Coronary artery (tissue), 2 donors: ENCODE results near the gene ACAD8.

Experiments
- DNase-seq: peaks from one replicate; pipeline ENCODE4 v3.0.0-alpha.2; 2017; ENCODE audit warnings: low spot score
- H3K27ac ChIP-seq, 2 donors: fragments of 200-600 bp; sonication (generic); one replicate each; pipeline ENCODE4 v1.5.1; 2016 to 2019
- H3K4me3 ChIP-seq: fragments of 200-600 bp; sonication (generic); 2 replicates; pipeline ENCODE4 v1.5.1; 2016; ENCODE audit warnings: mild to moderate bottlenecking, moderate library complexity
- TF ChIP-seq, protein P1 (sequence below): fragments of 200-600 bp; sonication (generic); IDR thresholded peaks from one replicate; pipeline ENCODE4 v1.5.1; 2019; ENCODE audit warnings: antibody characterized with exemption

ACAD8 gene

DNA sequence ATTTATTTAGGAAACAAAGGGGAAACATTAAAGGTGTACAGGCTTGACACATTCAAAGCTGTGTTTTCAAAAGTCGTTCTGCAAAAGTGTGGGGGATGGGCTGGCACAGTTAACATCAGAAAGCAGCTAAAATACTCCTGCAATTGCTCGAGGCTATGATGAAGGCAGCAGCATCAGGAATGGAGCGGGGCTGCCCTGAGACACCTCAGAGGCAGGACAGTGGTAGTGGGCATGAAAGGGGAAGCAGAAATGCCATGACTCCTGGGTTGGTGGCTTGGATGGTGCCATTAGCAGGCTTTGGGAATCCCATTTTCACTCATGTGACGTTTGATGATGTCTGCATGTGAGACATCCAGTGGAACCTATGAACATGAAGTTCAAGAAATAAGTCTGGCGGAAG is 30.2 kb upstream of the ACAD8 start:
- no peak for DNase-seq
- Histone ChIP-seq H3K4me3 (peak overlapping the region; percentile 99), H3K27ac (no peak overlapping the region)
- TF ChIP-seq, protein P1, sequence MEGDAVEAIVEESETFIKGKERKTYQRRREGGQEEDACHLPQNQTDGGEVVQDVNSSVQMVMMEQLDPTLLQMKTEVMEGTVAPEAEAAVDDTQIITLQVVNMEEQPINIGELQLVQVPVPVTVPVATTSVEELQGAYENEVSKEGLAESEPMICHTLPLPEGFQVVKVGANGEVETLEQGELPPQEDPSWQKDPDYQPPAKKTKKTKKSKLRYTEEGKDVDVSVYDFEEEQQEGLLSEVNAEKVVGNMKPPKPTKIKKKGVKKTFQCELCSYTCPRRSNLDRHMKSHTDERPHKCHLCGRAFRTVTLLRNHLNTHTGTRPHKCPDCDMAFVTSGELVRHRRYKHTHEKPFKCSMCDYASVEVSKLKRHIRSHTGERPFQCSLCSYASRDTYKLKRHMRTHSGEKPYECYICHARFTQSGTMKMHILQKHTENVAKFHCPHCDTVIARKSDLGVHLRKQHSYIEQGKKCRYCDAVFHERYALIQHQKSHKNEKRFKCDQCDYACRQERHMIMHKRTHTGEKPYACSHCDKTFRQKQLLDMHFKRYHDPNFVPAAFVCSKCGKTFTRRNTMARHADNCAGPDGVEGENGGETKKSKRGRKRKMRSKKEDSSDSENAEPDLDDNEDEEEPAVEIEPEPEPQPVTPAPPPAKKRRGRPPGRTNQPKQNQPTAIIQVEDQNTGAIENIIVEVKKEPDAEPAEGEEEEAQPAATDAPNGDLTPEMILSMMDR: no peak

DNA sequence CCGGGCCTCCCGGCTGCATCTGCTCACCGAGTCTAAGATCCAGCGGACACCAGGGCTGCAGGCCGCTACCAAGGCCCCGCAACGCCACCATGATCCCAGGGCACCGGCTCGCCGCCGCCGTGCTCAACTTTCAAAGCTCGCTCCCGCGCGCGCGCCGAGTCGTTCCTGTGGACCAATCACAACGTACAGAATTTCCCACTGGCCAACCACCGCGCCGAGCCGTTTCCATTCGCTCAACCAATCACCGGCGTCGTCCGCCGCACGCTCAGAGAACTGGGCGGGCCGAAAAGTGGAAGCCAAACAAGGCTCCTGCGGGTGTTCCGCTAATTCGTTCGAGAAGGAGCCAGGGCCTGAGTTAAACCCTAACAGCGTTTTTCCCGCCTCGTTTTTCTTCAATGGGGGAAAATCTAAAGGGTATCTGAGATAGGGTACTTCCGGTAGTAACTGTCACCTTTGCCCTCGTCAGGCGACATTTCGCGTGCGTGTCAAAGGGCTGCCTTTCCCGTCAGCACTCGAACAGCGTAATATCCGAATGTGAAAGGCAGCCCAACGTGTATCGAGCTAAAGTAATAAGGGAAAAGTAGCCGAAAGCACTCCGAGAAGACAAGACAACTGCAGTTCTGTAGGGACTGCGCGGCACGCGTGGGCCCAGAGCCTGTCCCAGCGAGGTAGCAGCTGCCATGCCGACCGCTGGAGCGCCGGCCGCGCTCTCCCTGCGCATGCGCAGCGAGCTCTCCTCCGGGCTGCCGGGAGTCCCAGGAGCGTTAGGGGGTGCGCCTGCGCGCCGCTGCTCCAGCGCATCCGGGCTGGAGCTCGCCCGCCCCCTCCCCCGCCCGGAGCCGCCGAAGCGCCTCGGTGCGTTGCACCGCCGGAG is 29.3 kb upstream of the ACAD8 start, which contains the start of the genes NCAPD3 and VPS26B:
Gene NCAPD3, minus strand, starts transcription at position 132 of the 874 bp plus-strand sequence. Its CDS starts 41 bp downstream, at position 91.
Gene VPS26B, plus strand, starts transcription at position 836 of the 874 bp plus-strand sequence. CDS start 452 bp downstream, outside the sequence.
- peak within 1 kb of the TSS; percentile 99 for H3K4me3 ChIP-seq
- TF ChIP-seq, protein P1: no peak
- DNase-seq: peak; percentile 96
- peak within 1 kb of the TSS; percentile 69 to 95 for H3K27ac ChIP-seq

DNA sequence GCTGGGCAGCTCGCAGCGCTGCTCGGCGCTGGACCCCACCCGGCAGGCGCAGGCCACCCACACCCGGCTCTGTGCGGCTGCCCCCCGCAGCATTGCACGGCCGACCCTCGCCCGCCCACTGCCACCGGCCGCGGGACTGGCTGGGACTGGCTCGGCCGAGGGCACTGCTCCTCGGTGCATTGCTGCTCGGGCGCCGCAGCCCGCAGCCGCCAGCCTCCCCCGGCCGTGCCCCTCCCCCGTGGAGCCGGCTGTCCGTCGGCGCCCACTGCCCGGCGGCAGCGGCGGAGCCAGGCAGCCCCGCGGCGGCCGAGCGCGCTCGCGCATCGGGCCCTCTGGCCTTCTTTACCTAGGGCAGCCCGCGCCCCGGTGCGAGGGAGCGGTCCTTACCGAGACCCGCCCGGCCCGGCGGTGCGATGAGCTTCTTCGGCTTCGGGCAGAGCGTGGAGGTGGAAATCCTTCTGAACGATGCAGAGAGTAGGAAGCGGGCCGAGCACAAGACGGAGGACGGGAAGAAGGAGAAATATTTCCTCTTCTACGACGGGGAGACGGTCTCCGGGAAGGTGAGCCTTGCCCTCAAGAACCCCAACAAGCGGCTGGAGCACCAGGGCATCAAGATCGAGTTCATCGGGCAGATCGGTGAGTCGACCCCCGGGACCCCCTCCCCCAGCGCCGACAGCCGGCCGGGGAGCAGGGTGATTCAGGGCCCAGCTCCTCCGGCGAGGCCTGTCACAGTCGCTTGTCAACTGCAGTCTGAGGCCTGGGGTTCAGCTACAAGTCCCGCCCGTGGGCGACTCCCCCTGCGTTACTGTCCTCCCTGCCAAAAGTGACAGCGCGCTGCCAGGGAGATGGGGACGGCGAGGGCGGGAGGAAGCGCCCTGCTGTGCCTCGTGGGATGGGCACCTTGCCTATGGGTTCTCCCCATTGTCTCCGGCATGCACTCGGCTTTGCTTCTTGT is 28.4 kb upstream of the ACAD8 start:
- TF ChIP-seq, protein P1: no peak
- DNase-seq: peak; percentile 80
- Histone ChIP-seq H3K4me3 (peak overlapping the region; percentile 99), H3K27ac (peak overlapping the region; percentile 69 to 95)

DNA sequence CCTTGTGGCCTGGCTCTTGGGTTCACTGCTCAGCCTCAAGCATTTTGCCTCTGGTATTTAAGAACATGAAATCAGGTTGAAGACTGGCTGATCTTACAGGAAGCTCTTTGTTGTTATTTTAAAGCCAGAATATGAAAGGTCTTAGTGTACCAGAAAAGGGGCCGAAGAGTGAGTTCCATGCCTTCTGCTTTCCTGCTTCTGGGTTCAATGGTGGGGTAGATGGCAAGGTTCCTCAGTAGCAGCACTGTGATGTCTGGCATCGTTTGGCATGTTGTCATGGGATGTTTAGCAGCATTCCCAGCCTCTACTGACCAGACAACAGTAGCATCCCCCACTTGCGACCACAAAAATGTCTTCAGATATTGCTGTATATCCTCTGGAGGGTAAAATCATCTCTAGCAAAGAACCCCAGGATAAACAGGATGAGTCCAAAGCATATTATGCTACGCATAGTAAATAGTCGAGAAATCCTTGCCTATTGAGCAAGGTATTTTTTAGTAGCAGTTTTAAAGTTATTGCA is 26.5 kb upstream of the ACAD8 start:
- no peak overlapping the region for H3K27ac ChIP-seq
- H3K4me3 ChIP-seq: peak overlapping the region; percentile 99
- no peak for DNase-seq
- TF ChIP-seq, protein P1: no peak

DNA sequence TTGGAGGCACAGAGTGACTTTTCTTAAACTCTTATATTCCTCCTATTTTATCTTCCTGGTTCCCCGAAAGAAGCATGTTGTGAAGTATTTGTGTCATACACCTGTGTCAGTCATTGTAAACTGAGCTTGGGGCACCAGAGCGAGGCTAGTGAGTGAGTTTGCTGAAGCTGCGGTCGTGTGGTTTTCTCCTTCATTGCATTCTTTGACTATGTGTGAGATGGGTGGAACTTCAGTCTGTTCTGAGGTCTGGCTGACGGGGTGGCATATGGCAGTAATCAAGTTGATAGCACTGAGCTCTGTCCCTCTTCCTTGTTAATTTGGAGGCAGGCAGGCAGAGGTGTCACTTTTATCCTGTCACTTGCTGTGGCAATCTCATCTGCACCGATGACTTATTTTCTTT is 24.7 kb upstream of the ACAD8 start:
- Histone ChIP-seq H3K4me3 (no peak overlapping the region), H3K27ac (no peak overlapping the region)
- DNase-seq: no peak
- TF ChIP-seq, protein P1: no peak

DNA sequence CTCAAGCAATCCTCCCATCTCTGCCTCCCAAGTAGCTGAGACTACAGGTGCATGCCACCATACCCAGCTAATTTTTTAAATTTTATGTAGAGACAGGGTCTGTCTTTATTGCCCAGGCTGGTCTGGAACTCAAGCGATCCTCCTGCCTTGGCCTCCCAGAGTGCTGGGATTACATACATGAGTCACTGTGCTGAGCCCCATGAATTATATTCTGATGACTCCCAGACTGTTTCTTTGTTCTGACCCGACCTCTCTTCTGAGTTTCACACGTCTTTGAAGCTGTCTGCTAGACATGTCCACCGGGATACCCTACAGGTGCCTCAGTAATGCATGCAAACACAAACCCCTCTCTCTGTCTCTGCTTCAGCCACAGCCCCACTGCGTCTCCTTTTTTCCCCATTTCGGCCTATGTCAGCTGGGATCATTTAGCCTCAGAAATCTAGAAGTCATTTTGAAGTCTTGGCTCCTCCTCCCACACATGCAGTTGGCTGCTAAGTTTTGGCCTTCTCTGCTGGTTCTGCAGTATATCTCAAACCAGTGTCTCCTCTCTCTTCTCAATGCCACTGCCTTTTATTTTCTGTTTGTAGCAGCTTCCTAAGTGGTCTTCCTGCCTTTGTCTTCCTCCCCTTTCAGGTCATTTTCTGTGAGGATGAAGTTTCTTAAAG is 24.1 kb upstream of the ACAD8 start:
- H3K4me3 ChIP-seq: no peak overlapping the region
- H3K27ac ChIP-seq: no peak overlapping the region
- no peak for DNase-seq
- TF ChIP-seq, protein P1: no peak
